Anterior cingulate cortex (tissue), 58 donors: ENCODE data around the gene DRD3.

Experiments
- DNase-seq, 58 donors: peaks; one replicate each; lab custom pipeline; 2025; lab: John Stamatoyannopoulos, UW

The DRD3 gene

DNA sequence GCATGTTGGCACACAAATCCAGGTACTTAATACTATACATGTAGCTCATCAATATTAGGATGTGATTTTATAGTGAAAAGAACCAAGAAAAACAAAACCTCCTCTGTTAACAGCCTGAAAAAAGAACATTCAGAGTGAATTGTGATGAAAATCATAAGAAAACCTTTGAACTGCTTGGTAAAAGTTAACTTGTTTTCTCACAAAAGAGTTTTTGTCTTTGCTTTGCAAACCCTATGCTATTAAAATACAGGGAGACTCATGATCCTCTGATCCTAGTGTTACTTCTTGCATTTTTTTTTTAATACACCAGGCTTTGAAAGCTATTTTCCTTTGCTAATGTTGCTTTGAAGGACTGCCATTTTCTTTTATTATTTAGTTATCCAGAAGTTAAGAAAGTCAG, 98.7 kb downstream of the DRD3 start:
- no peak for DNase-seq

DNA sequence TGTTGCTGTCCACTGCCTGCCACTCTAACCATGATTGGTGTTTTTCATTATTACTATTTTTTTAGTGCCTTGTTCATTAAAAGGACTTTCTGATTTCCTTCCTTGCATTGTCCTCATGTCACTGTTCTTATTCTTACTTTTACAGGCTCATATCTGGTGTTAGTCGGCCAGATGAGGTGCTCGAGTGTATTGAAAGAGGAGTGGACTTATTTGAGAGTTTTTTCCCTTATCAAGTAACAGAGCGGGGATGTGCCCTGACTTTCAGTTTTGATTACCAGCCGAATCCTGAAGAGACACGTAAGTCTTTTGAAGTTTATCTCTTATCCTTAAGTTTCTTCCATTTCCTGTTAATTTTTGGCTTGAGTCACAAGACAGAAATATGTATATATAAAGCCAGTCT, 99.1 kb downstream of the DRD3 start:
- no peak for DNase-seq

DNA sequence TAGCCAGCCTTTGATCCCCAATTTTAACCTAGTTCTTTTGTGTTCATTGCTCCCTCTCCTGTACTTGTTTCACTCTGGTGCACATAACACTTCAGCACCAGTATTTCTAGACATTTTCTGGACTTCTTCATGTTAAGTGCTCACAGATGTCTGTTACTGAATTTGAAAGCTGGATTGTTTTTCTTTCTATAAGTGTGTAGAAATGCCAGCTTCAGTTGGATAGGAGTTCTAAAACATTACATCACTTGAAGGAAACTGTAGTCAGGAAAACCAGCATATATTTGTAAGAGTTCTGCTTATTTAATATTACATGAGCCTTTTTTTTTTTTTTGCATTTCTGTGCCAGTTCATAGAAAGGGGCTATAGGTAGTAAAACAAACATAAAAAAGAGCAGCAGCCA, 100.7 kb downstream of the DRD3 start:
- no peak for DNase-seq
